Muscle of arm (tissue), 12 donors: ENCODE data around the gene OTOGL. TPM values are rescaled to one million over a fixed set of nuclear protein-coding genes. Genes with fewer than 3 reads are reported as not detected.

ENCODE experiments used
- DNase-seq: peaks from one replicate; pipeline ENCODE4 v3.0.0-alpha.2; 2013
- polyA plus RNA-seq, 12 donors: library from polyadenylated mRNA; unstranded; fragments of 120-200 nt; gene quantifications; one replicate each; pipeline ENCODE4 v1.2.1, GENCODE V29; 2013; ENCODE audit not compliant: insufficient read length in 12 of 12

OTOGL gene
- polyA plus RNA-seq, 12 donors, result 0.30 to 0.74 (median 0.61) TPM; not detected in 2

- no peak for DNase-seq
Observed at GRCh38 chr12:80178846-80179245, 79.5 kb downstream of the OTOGL start.

GRCh38 chr12:80183939-80184338, 84.6 kb downstream of the OTOGL start:
- DNase-seq, result no peak

- no peak for DNase-seq
Observed at GRCh38 chr12:80184926-80185325, 85.6 kb downstream of the OTOGL start.

GRCh38 chr12:80186727-80187217, 87.4 kb downstream of the OTOGL start:
- peak; percentile 91 for DNase-seq

- peak; percentile 53 for DNase-seq
Observed at GRCh38 chr12:80187660-80188090, 88.3 kb downstream of the OTOGL start.

- DNase-seq, result no peak
Observed at GRCh38 chr12:80188576-80188975, 89.2 kb downstream of the OTOGL start.

GRCh38 chr12:80189241-80189640, 89.9 kb downstream of the OTOGL start:
- DNase-seq, result peak; percentile 17

- DNase-seq, result no peak
Observed at GRCh38 chr12:80190001-80190400, 90.7 kb downstream of the OTOGL start.

- no peak for DNase-seq
Observed at GRCh38 chr12:80192087-80192486, 92.8 kb downstream of the OTOGL start.

GRCh38 chr12:80193865-80194264, 94.5 kb downstream of the OTOGL start:
- peak; percentile 41 for DNase-seq

GRCh38 chr12:80195074-80195726, 95.9 kb downstream of the OTOGL start:
- DNase-seq, result no peak

GRCh38 chr12:80195737-80196136, 96.4 kb downstream of the OTOGL start:
- DNase-seq, result no peak

GRCh38 chr12:80196419-80196818, 97.1 kb downstream of the OTOGL start:
- no peak for DNase-seq

- no peak for DNase-seq
Observed at GRCh38 chr12:80198782-80199337, 99.5 kb downstream of the OTOGL start.

- no peak for DNase-seq
Observed at GRCh38 chr12:80199931-80200330, 100.6 kb downstream of the OTOGL start.

- DNase-seq, result no peak
Observed at GRCh38 chr12:80200414-80200813, 101.1 kb downstream of the OTOGL start.

GRCh38 chr12:80201908-80202307, 102.6 kb downstream of the OTOGL start:
- DNase-seq, result no peak

GRCh38 chr12:80205960-80206359, 106.6 kb downstream of the OTOGL start:
- DNase-seq, result no peak

- no peak for DNase-seq
Observed at GRCh38 chr12:80208071-80208470, 108.7 kb downstream of the OTOGL start.

GRCh38 chr12:80211671-80212070, 112.3 kb downstream of the OTOGL start:
- DNase-seq, result no peak

- DNase-seq, result no peak
Observed at GRCh38 chr12:80212938-80213645, 113.8 kb downstream of the OTOGL start.

GRCh38 chr12:80213871-80214270, 114.5 kb downstream of the OTOGL start:
- no peak for DNase-seq

GRCh38 chr12:80217011-80217535, 117.7 kb downstream of the OTOGL start:
- no peak for DNase-seq
